Activated B cell treated with CpG ODN at 0.5 μM for 24 hours (primary cell): ENCODE data around the gene CD83. TPM values are rescaled to one million over a fixed set of nuclear protein-coding genes. Genes with fewer than 3 reads are reported as not detected.

Experiments
- ATAC-seq: fragments of 200-7000 bp; cut with Tn5 transposase; one replicate; pipeline ENCODE4 v1.10.0; 2021; ENCODE audit warnings: low read depth, mild to moderate bottlenecking, moderate library complexity
- CTCF ChIA-PET: fragments of 350-600 bp; sonication (Branson Sonifier 250); formaldehyde crosslinking; loops from one replicate; lab custom pipeline; 2021; ENCODE audit warnings: antibody characterized with exemption; lab: Charles Lee
- POLR2A ChIA-PET: fragments of 350-600 bp; sonication (Branson Sonifier 250); formaldehyde crosslinking; loops from one replicate; lab custom pipeline; 2021; ENCODE audit warnings: antibody characterized with exemption; lab: Charles Lee
- DNase-seq: peaks from one replicate; pipeline ENCODE4 v3.0.0; 2022
- H3K27ac Mint-ChIP-seq: one replicate; pipeline ENCODE4 v1.8.0; 2020; ENCODE audit warnings: mixed read lengths
- H3K27me3 Mint-ChIP-seq: one replicate; pipeline ENCODE4 v1.8.0; 2021; ENCODE audit warnings: mixed read lengths
- H3K36me3 Mint-ChIP-seq: one replicate; pipeline ENCODE4 v1.8.0; 2021; ENCODE audit warnings: low read depth, mixed read lengths
- H3K4me1 Mint-ChIP-seq: one replicate; pipeline ENCODE4 v1.8.0; 2021; ENCODE audit warnings: mixed read lengths
- H3K4me3 Mint-ChIP-seq: one replicate; pipeline ENCODE4 v1.8.0; 2020; ENCODE audit warnings: mild to moderate bottlenecking, mixed read lengths
- H3K9me3 Mint-ChIP-seq: one replicate; pipeline ENCODE4 v1.8.0; 2020; ENCODE audit warnings: mixed read lengths
- intact Hi-C: fragments of 100-400 bp; cut with micrococcal nuclease; formaldehyde crosslinking; loops from one replicate; pipeline ENCODE4 v1.15.1; 2024
- total RNA-seq: library from RNA; stranded (reverse); gene quantifications from 2 replicates; pipeline ENCODE4 v1.2.3, GENCODE V29; 2022
- TF ChIP-seq, protein P1 (sequence below): fragments of 200-600 bp; IDR thresholded peaks from one replicate; pipeline ENCODE4 v1.8.0; 2022; ENCODE audit warnings: antibody characterized with exemption, mild to moderate bottlenecking

The CD83 gene
- total RNA-seq, 1 donor from 2014 or later: 483 TPM

DNA sequence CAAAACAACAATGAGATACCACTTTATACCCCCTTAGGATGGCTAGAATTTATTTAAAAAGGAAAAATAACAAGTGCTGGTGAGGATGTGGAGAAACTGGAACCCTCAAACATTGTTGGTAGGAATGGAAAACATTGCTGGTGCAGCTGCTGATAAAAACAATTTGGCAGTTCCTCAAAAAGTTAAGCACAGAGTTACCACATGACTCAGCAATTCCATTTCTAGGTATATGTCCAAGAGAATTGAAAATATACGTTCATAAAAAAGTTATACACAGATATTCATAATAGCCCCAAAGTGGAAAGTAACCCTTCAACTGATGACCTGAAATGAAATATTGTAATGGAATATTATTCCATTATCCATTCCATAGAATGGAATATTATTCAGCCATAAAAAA, 55.0 kb downstream of the CD83 start:
- Mint-ChIP-seq H3K4me1 (peaks cover 4% of the 10 kb centered on the region), H3K27me3 (no peaks in the 10 kb centered on the region), H3K36me3 (peaks cover 39% of the 10 kb centered on the region), H3K27ac (no peak overlapping the region), H3K9me3 (peaks cover 23% of the 10 kb centered on the region), H3K4me3 (no peak overlapping the region)
- POLR2A ChIA-PET: no interaction called here
- DNase-seq: no peak
- CTCF ChIA-PET: no interaction called here
- TF ChIP-seq, protein P1, sequence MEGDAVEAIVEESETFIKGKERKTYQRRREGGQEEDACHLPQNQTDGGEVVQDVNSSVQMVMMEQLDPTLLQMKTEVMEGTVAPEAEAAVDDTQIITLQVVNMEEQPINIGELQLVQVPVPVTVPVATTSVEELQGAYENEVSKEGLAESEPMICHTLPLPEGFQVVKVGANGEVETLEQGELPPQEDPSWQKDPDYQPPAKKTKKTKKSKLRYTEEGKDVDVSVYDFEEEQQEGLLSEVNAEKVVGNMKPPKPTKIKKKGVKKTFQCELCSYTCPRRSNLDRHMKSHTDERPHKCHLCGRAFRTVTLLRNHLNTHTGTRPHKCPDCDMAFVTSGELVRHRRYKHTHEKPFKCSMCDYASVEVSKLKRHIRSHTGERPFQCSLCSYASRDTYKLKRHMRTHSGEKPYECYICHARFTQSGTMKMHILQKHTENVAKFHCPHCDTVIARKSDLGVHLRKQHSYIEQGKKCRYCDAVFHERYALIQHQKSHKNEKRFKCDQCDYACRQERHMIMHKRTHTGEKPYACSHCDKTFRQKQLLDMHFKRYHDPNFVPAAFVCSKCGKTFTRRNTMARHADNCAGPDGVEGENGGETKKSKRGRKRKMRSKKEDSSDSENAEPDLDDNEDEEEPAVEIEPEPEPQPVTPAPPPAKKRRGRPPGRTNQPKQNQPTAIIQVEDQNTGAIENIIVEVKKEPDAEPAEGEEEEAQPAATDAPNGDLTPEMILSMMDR: no peak
- intact Hi-C loops: no loop called here
- ATAC-seq: no peak

DNA sequence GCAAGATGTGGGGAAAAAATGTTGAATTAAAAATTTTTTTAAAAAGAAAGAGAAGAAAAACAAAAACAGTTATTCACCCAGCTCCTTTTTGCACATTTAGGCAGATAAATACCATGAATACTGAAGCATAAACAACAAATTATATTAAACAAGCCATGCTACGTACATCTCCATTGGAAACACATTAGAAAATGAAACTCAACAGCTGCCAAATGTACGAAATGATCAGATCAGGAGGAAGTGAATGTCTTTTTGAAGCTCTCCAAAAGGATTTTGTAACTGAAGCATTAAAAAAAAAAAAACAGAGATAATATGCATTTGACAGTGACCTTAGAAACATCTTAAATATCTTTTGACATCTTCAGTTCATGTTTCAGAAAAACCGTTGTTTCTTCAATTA, 56.7 kb downstream of the CD83 start:
- intact Hi-C loops: no loop called here
- Mint-ChIP-seq H3K36me3 (peaks cover 30% of the 10 kb centered on the region), H3K27ac (no peak overlapping the region), H3K4me1 (peaks cover 4% of the 10 kb centered on the region), H3K4me3 (no peak overlapping the region), H3K9me3 (peaks cover 8% of the 10 kb centered on the region), H3K27me3 (no peaks in the 10 kb centered on the region)
- ATAC-seq (no peak), DNase-seq (no peak)
- ChIA-PET POLR2A (interaction anchor here (0.7 kb wide), 1 partner anchor 1071 kb away, joined by 3 read pairs; no protein-coding TSS in a partner anchor), CTCF (no interaction called here)
- TF ChIP-seq, protein P1: no peak

DNA sequence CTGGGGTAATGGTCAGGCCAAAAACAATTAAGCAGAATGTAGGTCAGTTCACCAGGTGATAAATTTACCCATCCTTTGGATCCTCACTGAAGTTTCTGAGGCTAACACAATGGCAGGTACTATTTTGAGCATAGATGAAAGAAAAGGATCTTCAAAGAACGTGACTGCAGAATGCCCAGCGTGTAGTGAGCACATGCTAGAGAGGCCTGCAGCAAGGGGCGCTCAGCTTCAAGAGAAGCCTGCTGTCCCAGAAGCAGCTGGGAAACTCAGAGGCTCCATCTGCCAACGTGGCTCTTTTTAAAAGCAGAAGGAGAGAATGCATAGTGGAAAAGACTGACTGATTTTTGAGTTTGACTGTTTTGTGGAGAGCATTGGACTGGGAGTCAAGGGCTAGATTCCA, 57.4 kb downstream of the CD83 start:
- H3K27me3 Mint-ChIP-seq: no peaks in the 10 kb centered on the region
- H3K4me1 Mint-ChIP-seq: peaks cover 4% of the 10 kb centered on the region
- CTCF ChIA-PET: no interaction called here
- H3K9me3 Mint-ChIP-seq: peaks cover 4% of the 10 kb centered on the region
- ATAC-seq (no peak), DNase-seq (no peak)
- TF ChIP-seq, protein P1: no peak
- intact Hi-C loops: no loop called here
- POLR2A ChIA-PET: no interaction called here
- peaks cover 28% of the 10 kb centered on the region for H3K36me3 Mint-ChIP-seq
- H3K4me3 Mint-ChIP-seq: no peak overlapping the region
- no peak overlapping the region for H3K27ac Mint-ChIP-seq

DNA sequence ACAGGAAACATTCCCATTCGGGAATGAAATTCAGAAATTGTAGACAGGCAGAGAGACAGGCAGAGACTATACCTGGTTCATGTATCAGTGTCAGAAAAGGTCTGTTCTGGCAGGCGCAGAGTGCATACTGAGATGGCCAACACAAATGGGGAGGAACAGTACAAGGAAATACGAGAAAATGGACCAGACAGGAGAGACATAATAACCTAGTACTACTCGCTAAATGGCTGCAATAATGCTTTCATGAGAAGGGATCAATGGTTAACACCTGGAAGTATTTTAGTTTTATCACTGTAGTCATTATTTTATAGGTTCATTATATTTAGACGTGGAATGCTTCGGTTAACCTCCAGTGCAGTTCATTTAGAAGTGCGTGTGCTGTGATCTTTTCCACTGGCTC, 58.9 kb downstream of the CD83 start:
- intact Hi-C loops: no loop called here
- CTCF ChIA-PET: no interaction called here
- H3K4me1 Mint-ChIP-seq: peaks cover 4% of the 10 kb centered on the region

DNA sequence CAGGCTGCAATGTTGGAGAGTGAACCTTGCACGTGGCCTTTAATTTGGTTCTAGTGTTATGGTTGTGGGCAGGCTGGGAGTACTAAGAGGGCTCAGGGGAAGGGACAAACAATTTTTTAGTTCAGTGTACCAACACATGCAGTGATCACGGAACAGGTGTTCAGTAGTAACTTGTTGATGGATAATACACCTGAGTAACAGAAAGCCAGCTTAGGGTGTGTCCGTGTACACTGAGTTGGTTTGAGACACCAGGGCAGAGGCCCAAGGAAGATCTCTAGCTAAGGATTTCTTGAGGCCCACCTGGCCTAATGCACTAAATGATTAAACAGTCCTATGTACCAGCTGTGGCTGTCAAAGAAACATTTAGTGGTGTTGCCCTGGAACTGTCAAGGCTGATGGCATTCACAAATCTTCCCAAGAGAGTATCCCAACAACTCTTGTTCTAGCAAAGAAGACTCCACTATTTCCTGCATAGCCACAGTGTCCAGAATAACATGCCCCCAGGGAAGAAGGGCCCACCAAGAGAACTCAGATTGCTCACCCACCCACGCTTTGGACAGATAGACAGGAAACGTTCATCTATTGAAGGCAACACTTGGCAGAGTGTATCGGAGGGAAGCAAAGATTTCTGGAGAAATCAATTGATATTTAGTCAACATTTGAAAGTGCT, 60.0 kb downstream of the CD83 start:
- ATAC-seq (no peak), DNase-seq (no peak)
- H3K4me1 Mint-ChIP-seq: peaks cover 4% of the 10 kb centered on the region
- no peak overlapping the region for H3K4me3 Mint-ChIP-seq
- peaks cover 18% of the 10 kb centered on the region for H3K36me3 Mint-ChIP-seq
- TF ChIP-seq, protein P1: no peak
- ChIA-PET CTCF (no interaction called here), POLR2A (interaction anchor here (0.6 kb wide), 1 partner anchor 383 kb away, joined by 3 read pairs; no protein-coding TSS in a partner anchor)
- H3K9me3 Mint-ChIP-seq: peaks cover 3% of the 10 kb centered on the region
- H3K27me3 Mint-ChIP-seq: no peaks in the 10 kb centered on the region
- no peak overlapping the region for H3K27ac Mint-ChIP-seq
- intact Hi-C loops: no loop called here

More for the DNA sequence above, 58.9 kb downstream of the CD83 start:
- Mint-ChIP-seq H3K9me3 (peaks cover 3% of the 10 kb centered on the region), H3K4me3 (no peak overlapping the region), H3K36me3 (peaks cover 17% of the 10 kb centered on the region), H3K27ac (no peak overlapping the region), H3K27me3 (no peaks in the 10 kb centered on the region)
- no peak for ATAC-seq
- DNase-seq: no peak
- TF ChIP-seq, protein P1: no peak
- POLR2A ChIA-PET: no interaction called here
